Pons (tissue), 1 donor: ENCODE measurements around the gene CEBPA.
"Not testable (repeated sequence)": the region's sequence is repeated elsewhere in the genome, so short reads cannot be mapped to it uniquely, and the experiment has no call there.

ENCODE experiments used
- DNase-seq: peaks from one replicate; pipeline ENCODE4 v3.0.0-alpha.2; 2016; ENCODE audit warnings: low spot score

Gene CEBPA

DNA sequence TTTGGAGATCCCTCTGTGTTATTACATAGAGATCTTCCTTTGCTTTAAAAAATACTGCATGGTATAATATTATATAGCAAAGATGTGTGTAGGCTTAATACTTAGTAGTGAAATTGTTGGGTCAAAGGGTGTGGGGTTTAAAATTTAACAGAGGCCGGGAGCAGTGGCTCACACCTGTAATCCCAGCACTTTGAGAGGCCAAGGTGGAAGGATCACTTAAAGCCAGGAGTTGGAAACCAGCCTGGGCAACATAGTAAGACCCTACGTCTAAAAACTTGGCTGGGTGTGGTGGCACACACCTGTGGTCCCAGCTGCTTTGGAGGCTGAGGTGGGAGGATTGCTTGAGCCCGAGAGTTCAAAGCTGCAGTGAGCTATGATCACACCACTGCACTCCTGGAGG is 22.3 kb upstream of the CEBPA start:
- no peak for DNase-seq

GRCh38 chr19:33323093-33323820 is 20.9 kb upstream of the CEBPA start:
- no peak for DNase-seq

DNA sequence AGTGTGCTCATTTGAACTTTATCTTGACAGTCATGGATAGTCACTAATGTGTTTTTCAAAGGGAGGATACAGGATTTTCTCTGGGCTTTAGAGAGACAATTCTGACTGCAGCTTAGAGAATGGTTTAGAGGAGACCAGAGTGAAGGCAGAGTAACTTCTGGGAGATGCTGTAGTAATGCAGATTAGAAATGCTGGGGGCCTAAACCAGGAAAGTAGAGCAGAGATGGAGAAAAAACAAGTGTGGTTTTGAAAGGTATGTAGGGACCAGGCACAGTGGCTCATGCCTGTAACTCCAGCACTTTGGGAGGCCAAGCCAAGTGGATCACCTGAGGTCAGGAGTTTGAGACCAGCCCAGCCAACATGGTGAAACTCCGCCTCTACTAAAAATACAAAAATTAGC is 18.3 kb upstream of the CEBPA start:
- no peak for DNase-seq

- DNase-seq: not testable (repeated sequence)
These were observed 15.7 kb upstream of the CEBPA start for GRCh38 chr19:33317991-33318390.

DNA sequence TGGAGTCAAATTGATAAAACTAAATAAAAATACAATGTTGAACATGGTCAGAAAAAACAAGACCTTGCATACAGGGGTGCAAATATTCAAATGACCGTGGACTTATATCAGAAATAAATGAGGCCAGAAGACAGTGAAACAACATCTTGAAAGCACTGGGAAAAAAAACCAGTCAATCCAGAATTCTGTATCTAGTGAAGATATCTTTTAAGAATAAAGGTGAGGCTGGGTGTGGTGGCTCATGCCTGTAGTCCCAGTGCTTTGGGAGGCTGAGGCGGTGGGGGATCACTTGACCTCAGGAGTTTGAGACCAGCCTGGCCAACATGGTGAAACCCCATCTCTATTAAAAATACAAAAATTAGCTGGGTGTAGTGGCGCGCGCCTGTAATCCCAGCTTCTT is 15.2 kb upstream of the CEBPA start:
- no peak for DNase-seq

GRCh38 chr19:33316541-33317264 is 14.4 kb upstream of the CEBPA start:
- DNase-seq: no peak

GRCh38 chr19:33312808-33313207 is 10.5 kb upstream of the CEBPA start:
- not testable (repeated sequence) for DNase-seq

- no peak for DNase-seq
These were observed 9.7 kb upstream of the CEBPA start for GRCh38 chr19:33312065-33312464.

GRCh38 chr19:33311326-33311682 is 9.0 kb upstream of the CEBPA start:
- no peak for DNase-seq

GRCh38 chr19:33310606-33311325 is 8.4 kb upstream of the CEBPA start:
- DNase-seq: no peak

DNA sequence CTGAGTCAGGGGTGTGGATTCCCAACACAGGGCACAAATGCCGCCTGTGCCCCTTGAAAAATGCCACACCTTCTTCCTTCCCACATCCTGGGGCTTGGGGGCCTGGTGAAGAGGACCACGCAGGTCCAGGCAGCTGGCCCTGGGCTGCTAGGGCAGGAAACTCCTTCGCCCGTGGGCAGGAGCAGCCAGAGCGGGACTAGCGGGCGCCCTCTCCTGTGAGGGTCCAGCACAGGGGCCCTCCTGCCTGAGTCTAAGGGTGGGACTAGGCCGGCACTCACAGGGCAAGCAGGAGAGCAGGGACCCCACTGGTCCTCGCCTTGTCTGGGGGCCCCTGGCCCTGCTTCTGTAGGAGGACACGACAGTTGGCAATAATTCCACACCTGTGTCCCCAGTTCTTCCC is 7.5 kb upstream of the CEBPA start:
- no peak for DNase-seq

DNA sequence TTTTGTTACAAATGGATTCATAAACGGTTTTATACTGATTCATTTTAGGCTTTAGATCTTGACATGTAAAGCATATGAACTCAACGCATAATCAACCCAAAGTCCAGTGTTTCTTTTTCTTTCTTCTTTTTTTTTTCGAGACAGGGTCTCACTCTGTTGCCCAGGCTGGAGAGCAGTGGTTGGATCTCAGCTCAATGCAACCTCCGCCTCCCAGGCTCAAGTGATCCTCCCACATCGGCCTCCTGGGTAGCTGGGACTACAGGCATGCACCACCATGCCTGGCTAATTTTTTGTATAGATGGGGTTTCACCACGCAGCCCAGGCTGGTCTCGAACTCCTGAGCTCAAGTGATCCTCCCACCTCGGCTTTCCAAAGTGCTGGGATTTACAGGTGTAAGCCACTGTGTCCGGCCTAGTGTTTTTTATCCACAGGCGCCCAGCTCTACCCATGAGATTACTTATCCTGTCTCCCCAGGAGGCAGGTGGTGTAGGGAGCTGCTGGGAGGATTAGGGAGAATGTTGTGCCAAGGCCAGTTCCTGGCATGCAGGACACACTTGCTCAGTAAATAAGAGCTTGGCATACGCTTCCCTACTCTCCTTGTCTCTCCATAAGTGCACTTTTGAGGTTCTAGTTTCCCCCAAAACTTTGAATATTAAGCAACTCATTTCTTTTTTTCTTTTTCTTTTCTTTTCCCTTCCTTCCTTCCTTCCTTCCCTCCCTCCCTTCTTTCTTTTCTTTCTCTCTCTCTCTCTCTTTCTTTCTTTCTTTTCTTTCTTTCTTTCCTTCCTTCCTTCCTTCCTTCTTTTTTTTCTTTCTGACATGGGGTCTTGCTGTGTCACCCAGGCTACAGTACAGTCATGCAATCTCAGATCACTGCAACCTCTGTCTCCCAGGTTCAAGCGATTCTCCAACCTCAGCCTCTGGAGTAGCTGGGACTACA is 4.8 kb upstream of the CEBPA start:
- DNase-seq: no peak

DNA sequence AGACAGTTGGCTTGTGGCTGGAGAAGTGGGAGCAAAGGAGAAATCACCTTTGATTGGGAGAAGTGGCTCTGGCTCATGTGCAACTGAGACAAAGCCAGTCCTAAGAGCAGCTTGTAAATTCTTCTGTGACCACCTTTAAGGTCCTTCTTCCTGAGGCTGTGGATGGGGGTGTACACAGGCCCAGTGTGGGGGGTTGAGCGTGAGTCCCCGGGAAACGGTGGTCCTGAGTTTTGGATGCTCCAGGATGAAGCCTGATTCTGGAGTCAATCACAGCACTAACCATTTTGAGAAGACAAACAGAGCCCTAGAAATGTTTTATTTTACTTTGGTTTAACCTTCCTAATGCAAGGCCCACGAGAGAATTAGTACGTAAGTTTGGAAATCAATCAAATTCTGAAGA is 3.9 kb upstream of the CEBPA start:
- no peak for DNase-seq

DNA sequence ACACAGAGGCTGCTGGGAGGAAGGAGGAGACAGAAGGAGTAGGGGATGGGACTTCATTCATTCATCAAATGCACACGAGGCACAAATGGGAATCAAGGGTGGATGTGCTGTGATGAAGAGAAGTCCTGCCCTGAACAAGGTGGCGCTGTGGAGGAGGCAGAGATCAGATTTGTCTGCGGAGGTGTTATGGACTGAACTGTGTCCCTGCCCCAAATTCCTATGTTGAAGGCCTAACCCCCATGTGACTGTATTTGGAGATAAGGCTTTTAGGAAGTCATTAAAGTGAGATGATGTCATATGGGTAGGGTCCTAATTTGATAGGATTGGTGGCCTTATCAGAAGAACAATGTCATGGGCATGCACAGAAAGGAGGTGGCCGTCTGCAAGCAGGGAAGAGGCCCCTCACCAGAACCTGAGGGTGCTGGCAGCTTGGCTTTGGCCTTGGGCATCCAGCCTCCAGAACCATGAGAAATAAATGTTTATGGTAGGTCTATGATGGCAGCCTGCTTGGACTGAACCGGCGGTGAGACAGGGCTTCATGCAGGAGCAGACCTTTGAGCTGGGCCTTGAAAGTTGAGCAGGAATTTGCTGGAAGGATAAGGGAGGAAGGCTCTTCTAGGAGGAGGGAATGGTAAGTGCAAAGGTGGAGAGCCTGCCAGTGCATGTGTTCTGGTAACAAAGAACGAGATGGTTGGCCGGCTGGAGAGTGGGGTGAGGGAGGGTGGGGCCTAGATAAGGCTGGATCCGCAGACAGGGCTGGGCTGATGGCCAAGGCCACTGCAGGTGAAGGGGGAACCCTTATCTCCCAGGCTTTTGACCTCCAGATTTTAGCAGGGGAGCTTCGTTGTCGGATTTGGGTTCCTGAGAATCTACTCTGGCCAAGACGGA is 2.7 kb upstream of the CEBPA start:
- DNase-seq: no peak

- DNase-seq: no peak
These were observed 2.0 kb upstream of the CEBPA start for GRCh38 chr19:33304371-33304759.

- no peak for DNase-seq
These were observed 1.5 kb upstream of the CEBPA start for GRCh38 chr19:33303791-33304345.

DNA sequence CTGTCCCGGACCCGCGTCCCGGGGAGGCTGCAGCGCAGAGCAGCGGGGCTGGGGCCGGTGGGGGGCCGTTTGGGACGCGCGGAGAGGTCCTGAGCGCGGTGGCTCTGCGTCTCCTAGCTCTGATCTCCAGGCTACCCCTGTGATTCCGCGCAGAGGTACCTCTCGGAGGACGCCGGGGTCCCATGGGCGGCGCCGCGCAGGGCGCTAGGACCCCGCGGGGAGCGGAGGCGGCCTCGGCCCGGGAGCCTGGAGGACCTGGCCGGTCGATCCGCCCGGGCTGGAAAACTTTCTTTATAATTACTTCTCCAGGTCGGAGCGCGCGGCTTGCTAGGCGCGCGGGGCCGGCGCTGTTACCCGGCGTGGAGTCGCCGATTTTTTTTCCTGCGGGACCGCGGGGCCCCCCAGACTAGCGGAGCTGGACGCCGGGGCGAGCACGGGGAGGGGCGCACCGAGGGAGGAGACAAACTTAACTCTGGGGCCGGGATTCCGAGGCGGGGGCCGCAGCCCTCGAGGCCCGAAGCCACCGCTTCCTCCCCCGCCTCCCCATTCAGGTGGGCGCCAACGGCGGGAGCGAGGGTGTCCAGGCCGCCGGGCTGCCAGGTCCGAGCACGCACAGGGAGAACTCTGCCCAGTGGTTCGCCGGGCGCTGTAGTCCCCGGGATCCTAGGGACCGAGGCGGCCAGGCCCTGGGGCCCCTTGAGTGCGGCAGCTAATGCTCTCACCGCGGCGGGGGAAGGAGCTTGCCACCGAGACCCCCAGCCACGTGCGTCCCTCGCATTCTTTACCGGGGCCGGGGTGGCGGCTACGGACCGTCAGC is 848 bp upstream of the CEBPA start:
- DNase-seq: no peak

DNA sequence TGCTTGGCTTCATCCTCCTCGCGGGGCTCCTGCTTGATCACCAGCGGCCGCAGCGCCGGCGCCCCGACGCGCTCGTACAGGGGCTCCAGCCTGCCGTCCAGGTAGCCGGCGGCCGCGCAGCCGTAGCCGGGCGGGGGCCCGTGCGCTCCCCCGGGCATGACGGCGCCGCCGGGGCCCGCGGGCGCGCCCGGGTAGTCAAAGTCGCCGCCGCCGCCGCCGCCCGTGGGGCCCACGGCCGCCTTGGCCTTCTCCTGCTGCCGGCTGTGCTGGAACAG is 497 bp downstream of the CEBPA start:
- no peak for DNase-seq

GRCh38 chr19:33301144-33301899 is 1.0 kb downstream of the CEBPA start:
- no peak for DNase-seq

- DNase-seq: no peak
These were observed 1.5 kb downstream of the CEBPA start for GRCh38 chr19:33300894-33301143.
